GM12878 (cell line): ENCODE measurements around the gene IQSEC2. TPM values are rescaled to one million over a fixed set of nuclear protein-coding genes. Genes with fewer than 3 reads are reported as not detected.

Experiments used
- BACH1 ChIP-seq: fragments of 450-650 bp; IDR thresholded peaks from 2 replicates; pipeline ENCODE4 v1.6.1; 2017; ENCODE audit warnings: mild to moderate bottlenecking, borderline replicate concordance
- CBFB ChIP-seq: IDR thresholded peaks from 2 replicates; pipeline ENCODE4 v1.6.1; 2016; ENCODE audit warnings: antibody characterized with exemption, low read depth
- FOS ChIP-seq: IDR thresholded peaks from 3 replicates; pipeline ENCODE4 v1.6.1; 2011; ENCODE audit warnings: borderline replicate concordance; ENCODE audit not compliant: insufficient read length; ENCODE audit errors: extremely low read depth
- FOXK2 ChIP-seq: fragments of 450-650 bp; IDR thresholded peaks from 2 replicates; pipeline ENCODE4 v1.6.1; 2017; ENCODE audit warnings: mild to moderate bottlenecking, moderate library complexity
- IRF5 ChIP-seq: fragments of 450-650 bp; IDR thresholded peaks from 2 replicates; pipeline ENCODE4 v1.6.1; 2017; ENCODE audit warnings: borderline replicate concordance
- MAX ChIP-seq: IDR thresholded peaks from 2 replicates; pipeline ENCODE4 v1.6.1; 2012; ENCODE audit warnings: low read depth, low read length, improper control_type of control experiment
- MEF2A ChIP-seq: IDR thresholded peaks from 2 replicates; pipeline ENCODE4 v1.6.1; 2011; ENCODE audit warnings: low read depth, mild to moderate bottlenecking, low read length, moderate library complexity; ENCODE audit not compliant: insufficient read depth
- PKNOX1 ChIP-seq: fragments of 450-650 bp; IDR thresholded peaks from 2 replicates; pipeline ENCODE4 v1.6.1; 2016; ENCODE audit warnings: mild to moderate bottlenecking
- POLR2AphosphoS2 ChIP-seq: IDR thresholded peaks from 2 replicates; pipeline ENCODE4 v1.6.1; 2011; ENCODE audit warnings: low read depth, mild to moderate bottlenecking, low read length, improper control_type of control experiment, moderate library complexity
- RELA ChIP-seq: fragments of 450-650 bp; IDR thresholded peaks from 2 replicates; pipeline ENCODE4 v1.8.0; 2014; ENCODE audit warnings: borderline replicate concordance; ENCODE audit not compliant: partially characterized antibody
- SIX5 ChIP-seq: IDR thresholded peaks from 2 replicates; pipeline ENCODE4 v1.6.1; 2011; ENCODE audit warnings: mild to moderate bottlenecking, low read depth, low read length, moderate library complexity; ENCODE audit not compliant: severe bottlenecking
- SP1 ChIP-seq: IDR thresholded peaks from one replicate; pipeline ENCODE4 v1.6.1; 2011; ENCODE audit warnings: low read depth, low read length
- SRF ChIP-seq, 2 experiments: IDR thresholded peaks; 2 replicates each; pipeline ENCODE4 v1.6.1; 2011; ENCODE audit warnings: low read depth in 2 of 2, low read length in 2 of 2, mild to moderate bottlenecking in 1 of 2, moderate library complexity in 1 of 2
- SUZ12 ChIP-seq: fragments of 200-600 bp; sonication (generic); IDR thresholded peaks from one replicate; pipeline ENCODE4 v1.6.1; 2018; ENCODE audit warnings: antibody characterized with exemption, mild to moderate bottlenecking; ENCODE audit not compliant: unreplicated experiment
- TCF12 ChIP-seq: IDR thresholded peaks from 2 replicates; pipeline ENCODE4 v1.6.1; 2011; ENCODE audit warnings: low read depth, mild to moderate bottlenecking, low read length
- ZNF592 ChIP-seq: fragments of 450-650 bp; IDR thresholded peaks from 2 replicates; pipeline ENCODE4 v1.6.1; 2017; ENCODE audit warnings: mild to moderate bottlenecking, moderate library complexity
- ZZZ3 ChIP-seq: IDR thresholded peaks from 2 replicates; pipeline ENCODE4 v1.6.1; 2011; ENCODE audit warnings: low read depth; ENCODE audit not compliant: control insufficient read depth, insufficient read length
- polyA plus RNA-seq, 11 experiments: library from polyadenylated mRNA; depleted of rRNA in 4 of 11; unstranded in 6 of 11; stranded (reverse) in 5 of 11; fragments of >200 nt; fragmentation: Nextera tagmentation in 4 of 11; fragmentation: Illumina TruSeq in 1 of 11; extraction: Ambion mirVana in 4 of 11; extraction: Trizol in 1 of 11; gene quantifications; 1 replicate in 1 of 11; 2 replicates in 10 of 11; pipeline versions ENCODE4 v1.2.1 to v1.2.3, GENCODE V29; 2011 to 2016; ENCODE audit warnings: inconsistent platforms in 2 of 11, missing spikeins in 2 of 11, low read depth in 1 of 11
- total RNA-seq, 4 experiments: library from RNA; depleted of rRNA in 3 of 4; stranded (reverse); fragments of >200 nt in 3 of 4; fragmentation: Illumina TruSeq in 1 of 4; extraction: Trizol in 1 of 4; gene quantifications; 2 replicates each; pipeline versions ENCODE4 v1.2.1 to v1.2.3, GENCODE V29; 2013 to 2021

The IQSEC2 gene
- total and polyA plus RNA-seq, 10 of the 15 experiments (the other 5 are each of a cell fraction or from before 2014, with no cell fraction given), result 0.01 to 0.23 (median 0.04) TPM; not detected in 3

- TF ChIP-seq ZNF592, result peak; percentile 51; the same call in 1 of the 2 replicates
- no peak for TF ChIP-seq PKNOX1
- TF ChIP-seq BACH1, result no peak
- TF ChIP-seq POLR2AphosphoS2, result 0 out of 2 replicates have a peak, but pooled peaks have one; percentile 58
- TF ChIP-seq SIX5, result no peak
- no peak for TF ChIP-seq FOS
- TF ChIP-seq RELA, result peak; percentile 53
- no peak for TF ChIP-seq SRF (IDR thresholded peaks at IDR 0.05; ENCODE audit: low read depth in 2 of 2, low read length in 2 of 2)
- TF ChIP-seq ZZZ3, result no peak
- peak; percentile 88 for TF ChIP-seq FOXK2
- TF ChIP-seq IRF5, result no peak
- no peak for TF ChIP-seq SP1
- TF ChIP-seq MAX, result no peak
- no peak for TF ChIP-seq SUZ12
- peak; percentile 96 for TF ChIP-seq CBFB
- TF ChIP-seq TCF12, result peak; percentile 8; the same call in 1 of the 2 replicates
- TF ChIP-seq MEF2A, result 0 out of 2 replicates have a peak, but pooled peaks have one; percentile 33
Measured at GRCh38 chrX:53224860-53225797, 56.3 kb downstream of the IQSEC2 start, which contains the start of gene KDM5C (continued).
